A673 (cell line): Measurements from ENCODE around the gene FGF7. TPM values are rescaled to one million over a fixed set of nuclear protein-coding genes. Genes with fewer than 3 reads are reported as not detected.

Experiments
- BruUV-seq: library from RNA; stranded (reverse); fragments of 400-500 nt; replicated peaks from 2 replicates; lab custom pipeline; 2021; lab: Mats Ljungman, UMichigan
- CTCF ChIA-PET: fragments of 300-600 bp; sonication (Branson Sonifier 250); formaldehyde crosslinking; loops from one replicate; lab custom pipeline; 2022; ENCODE audit warnings: antibody characterized with exemption; lab: Charles Lee
- POLR2A ChIA-PET: fragments of 300-600 bp; sonication (Branson Sonifier 250); formaldehyde crosslinking; loops from one replicate; lab custom pipeline; 2022; ENCODE audit warnings: antibody characterized with exemption; ENCODE audit not compliant: low non-redundant PET; lab: Charles Lee
- DNase-seq: peaks from one replicate; pipeline ENCODE4 v3.0.0-alpha.2; 2015; ENCODE audit warnings: low spot score
- H3K27ac ChIP-seq: fragments of 200-600 bp; sonication (generic); 2 replicates; pipeline ENCODE4 v1.5.1; 2016; ENCODE audit warnings: mixed run types, low read depth, mild to moderate bottlenecking, mixed read lengths, antibody characterized with exemption, low read length; ENCODE audit not compliant: poor library complexity, severe bottlenecking
- H3K27me3 ChIP-seq: fragments of 200-600 bp; sonication (generic); replicated peaks from 2 replicates; pipeline ENCODE4 v1.6.1; 2017; ENCODE audit warnings: mixed run types, low read depth, mild to moderate bottlenecking, mixed read lengths, antibody characterized with exemption, low read length; ENCODE audit not compliant: insufficient read depth, poor library complexity
- H3K36me3 ChIP-seq: fragments of 200-600 bp; sonication (generic); 2 replicates; pipeline ENCODE4 v1.6.1; 2016; ENCODE audit warnings: mixed run types, mild to moderate bottlenecking, mixed read lengths, antibody characterized with exemption, low read length; ENCODE audit not compliant: insufficient read depth, poor library complexity, severe bottlenecking
- H3K4me1 ChIP-seq: fragments of 200-600 bp; sonication (generic); 2 replicates; pipeline ENCODE4 v1.6.1; 2017; ENCODE audit warnings: mixed run types, mild to moderate bottlenecking, mixed read lengths, antibody characterized with exemption, low read length; ENCODE audit not compliant: insufficient read depth, poor library complexity, severe bottlenecking
- H3K4me3 ChIP-seq: fragments of 200-600 bp; sonication (generic); 2 replicates; pipeline ENCODE4 v1.5.1; 2016; ENCODE audit warnings: low read depth, mixed run types, mild to moderate bottlenecking, mixed read lengths, low read length; ENCODE audit not compliant: poor library complexity, severe bottlenecking
- H3K9me3 ChIP-seq: fragments of 200-600 bp; sonication (generic); 2 replicates; pipeline ENCODE4 v1.6.1; 2016; ENCODE audit warnings: mixed run types, low read depth, mild to moderate bottlenecking, mixed read lengths, antibody characterized with exemption, low read length; ENCODE audit not compliant: poor library complexity, severe bottlenecking
- EZH2 ChIP-seq: fragments of 200-600 bp; sonication (generic); IDR thresholded peaks from 2 replicates; pipeline ENCODE4 v1.6.1; 2017; ENCODE audit warnings: borderline replicate concordance, low read depth, mild to moderate bottlenecking, mixed read lengths, antibody characterized with exemption, low read length; ENCODE audit not compliant: poor library complexity, severe bottlenecking
- intact Hi-C: fragments of 100-400 bp; cut with micrococcal nuclease; formaldehyde crosslinking; loops from one replicate; pipeline ENCODE4 v1.10.0; 2022; ENCODE audit not compliant: unreplicated experiment
- total RNA-seq: library from RNA; stranded (reverse); gene quantifications from 2 replicates; pipeline ENCODE4 v1.2.3, GENCODE V29; 2021
- TF ChIP-seq, protein P1 (sequence below): fragments of 300-800, 200-600 bp; sonication (generic); conservative IDR thresholded peaks from 2 replicates; pipeline ENCODE4 v1.5.1; 2017; ENCODE audit warnings: low read depth, mild to moderate bottlenecking, antibody characterized with exemption, low read length, moderate library complexity, mixed read lengths

The FGF7 gene
- total RNA-seq, 1 experiment from 2014 or later, result not detected

DNA sequence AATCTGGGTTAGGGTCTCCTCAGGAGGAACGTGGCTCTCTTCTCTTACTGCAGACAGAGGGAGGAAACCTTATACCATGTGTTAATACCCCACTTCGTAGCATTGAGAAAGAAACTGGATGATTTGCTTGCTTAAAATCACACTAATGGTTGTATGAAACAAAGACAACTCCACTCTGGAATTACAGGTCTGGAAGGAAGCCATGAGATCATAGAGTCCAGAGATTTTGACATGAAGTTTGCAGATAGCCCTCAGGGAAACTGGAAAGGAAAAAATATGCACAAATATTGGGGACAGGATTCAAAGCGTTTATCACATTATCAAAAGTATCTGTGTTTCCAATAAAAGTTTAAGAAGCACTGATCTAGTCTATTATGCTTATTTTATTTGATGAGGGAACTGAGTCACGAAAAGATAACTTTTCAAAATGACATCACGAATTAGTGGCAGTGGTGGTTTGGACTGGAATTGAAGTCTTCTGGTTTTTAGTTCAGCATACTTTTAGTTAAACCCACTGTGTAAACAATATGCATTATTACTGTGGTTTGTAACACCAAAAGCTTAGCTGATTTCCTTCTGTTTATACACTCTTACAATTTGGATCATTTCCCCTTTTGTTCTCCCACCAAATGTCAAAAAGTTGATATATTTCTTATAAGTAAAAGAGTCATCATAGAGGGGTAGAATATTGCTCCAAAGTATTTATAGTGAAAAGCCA is 16.8 kb downstream of the FGF7 start:
- no peak overlapping the region for H3K27ac ChIP-seq
- intact Hi-C loops, result no loop called here
- no peaks in the 10 kb centered on the region for H3K36me3 ChIP-seq
- H3K27me3 ChIP-seq, result no peaks in the 10 kb centered on the region
- H3K9me3 ChIP-seq, result no peaks in the 10 kb centered on the region
- TF ChIP-seq, protein P1, sequence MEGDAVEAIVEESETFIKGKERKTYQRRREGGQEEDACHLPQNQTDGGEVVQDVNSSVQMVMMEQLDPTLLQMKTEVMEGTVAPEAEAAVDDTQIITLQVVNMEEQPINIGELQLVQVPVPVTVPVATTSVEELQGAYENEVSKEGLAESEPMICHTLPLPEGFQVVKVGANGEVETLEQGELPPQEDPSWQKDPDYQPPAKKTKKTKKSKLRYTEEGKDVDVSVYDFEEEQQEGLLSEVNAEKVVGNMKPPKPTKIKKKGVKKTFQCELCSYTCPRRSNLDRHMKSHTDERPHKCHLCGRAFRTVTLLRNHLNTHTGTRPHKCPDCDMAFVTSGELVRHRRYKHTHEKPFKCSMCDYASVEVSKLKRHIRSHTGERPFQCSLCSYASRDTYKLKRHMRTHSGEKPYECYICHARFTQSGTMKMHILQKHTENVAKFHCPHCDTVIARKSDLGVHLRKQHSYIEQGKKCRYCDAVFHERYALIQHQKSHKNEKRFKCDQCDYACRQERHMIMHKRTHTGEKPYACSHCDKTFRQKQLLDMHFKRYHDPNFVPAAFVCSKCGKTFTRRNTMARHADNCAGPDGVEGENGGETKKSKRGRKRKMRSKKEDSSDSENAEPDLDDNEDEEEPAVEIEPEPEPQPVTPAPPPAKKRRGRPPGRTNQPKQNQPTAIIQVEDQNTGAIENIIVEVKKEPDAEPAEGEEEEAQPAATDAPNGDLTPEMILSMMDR, result no peak
- TF ChIP-seq EZH2, result no peak
- no peak overlapping the region for H3K4me3 ChIP-seq
- no peaks in the 10 kb centered on the region for H3K4me1 ChIP-seq
- CTCF ChIA-PET, result no interaction called here
- DNase-seq, result no peak
- no TSS peak for BruUV-seq
- POLR2A ChIA-PET, result no interaction called here

DNA sequence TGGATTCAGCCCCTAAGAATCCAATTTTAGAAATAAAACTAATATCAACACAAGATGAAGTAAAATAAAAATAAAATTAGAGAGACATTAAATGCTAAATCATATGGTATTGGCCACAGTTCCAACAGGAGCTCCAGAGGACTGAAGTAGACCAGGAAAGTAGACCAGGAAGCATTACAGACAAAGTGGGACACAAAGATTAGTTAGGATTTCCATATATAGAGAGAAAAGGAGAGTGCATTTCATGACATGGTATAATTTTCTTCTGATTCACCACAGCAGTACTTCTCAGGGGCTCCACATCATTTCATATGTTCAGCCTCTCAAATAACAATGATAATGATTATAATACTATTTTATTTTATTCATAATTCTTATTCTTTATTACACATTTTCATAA is 18.3 kb downstream of the FGF7 start:
- intact Hi-C loops, result no loop called here
- no TSS peak for BruUV-seq
- ChIA-PET CTCF (no interaction called here), POLR2A (no interaction called here)
- Histone ChIP-seq H3K36me3 (no peaks in the 10 kb centered on the region), H3K4me1 (no peaks in the 10 kb centered on the region), H3K9me3 (no peaks in the 10 kb centered on the region), H3K27ac (no peak overlapping the region), H3K4me3 (no peak overlapping the region), H3K27me3 (peaks cover 3% of the 10 kb centered on the region)
- no peak for DNase-seq
- TF ChIP-seq EZH2, result no peak
- TF ChIP-seq, protein P1, result no peak

DNA sequence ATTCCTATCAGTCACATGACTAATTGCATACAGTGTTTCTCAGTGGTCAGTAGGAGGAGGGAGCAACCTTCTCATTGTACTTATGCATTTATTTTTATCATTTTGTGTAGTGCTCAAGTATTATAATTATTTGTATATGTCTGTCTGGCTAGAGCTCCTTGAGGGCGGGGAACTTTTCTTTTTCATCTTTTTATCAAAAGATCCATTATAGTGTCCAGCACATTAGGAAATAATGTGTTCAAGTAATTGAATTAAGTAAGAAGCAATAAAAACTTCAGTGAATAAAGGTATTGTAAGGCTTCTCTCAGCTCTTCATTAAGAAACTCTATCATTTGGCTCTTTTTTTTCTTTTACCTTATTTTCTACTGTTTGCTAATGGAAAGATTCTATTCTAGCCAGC is 18.8 kb downstream of the FGF7 start:
- H3K4me1 ChIP-seq, result no peaks in the 10 kb centered on the region
- H3K27me3 ChIP-seq, result peaks cover 3% of the 10 kb centered on the region
- ChIA-PET CTCF (no interaction called here), POLR2A (no interaction called here)
- H3K36me3 ChIP-seq, result no peaks in the 10 kb centered on the region
- H3K9me3 ChIP-seq, result no peaks in the 10 kb centered on the region
- TF ChIP-seq, protein P1, result no peak
- TF ChIP-seq EZH2, result no peak
- no peak overlapping the region for H3K4me3 ChIP-seq
- intact Hi-C loops, result no loop called here
- no peak overlapping the region for H3K27ac ChIP-seq
- no peak for DNase-seq
- no TSS peak for BruUV-seq
